ENCODE measurements around the gene TUSC2.

DNA sequence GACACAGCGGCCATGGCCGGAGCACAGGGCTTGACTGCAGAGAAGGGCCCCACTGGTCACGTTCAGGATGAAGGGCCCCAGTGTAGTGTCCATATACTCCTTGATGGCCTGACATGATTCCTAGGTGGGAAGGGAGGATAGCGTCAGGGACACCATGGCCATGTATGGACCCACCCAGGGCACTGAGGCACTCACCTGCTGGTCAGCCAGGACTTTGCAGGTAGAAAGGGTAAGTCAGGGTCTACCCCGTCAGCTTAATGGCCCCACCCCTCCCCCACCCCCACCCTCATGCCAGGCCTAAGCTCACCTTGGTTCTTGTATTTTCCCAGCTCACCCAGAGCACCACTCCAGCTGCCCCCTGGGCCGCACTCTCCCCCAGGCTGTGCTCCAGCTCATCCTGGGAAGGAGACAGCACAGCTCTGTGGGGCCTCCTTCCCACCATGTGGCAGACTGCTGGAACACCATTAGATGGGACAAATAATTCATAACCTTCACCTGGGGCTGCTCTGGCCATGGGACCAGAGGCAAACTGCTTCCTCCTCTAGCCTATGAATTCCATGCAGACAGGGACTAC is 27.3 kb downstream of the TUSC2 start:
- TF ChIP-seq, protein P1, sequence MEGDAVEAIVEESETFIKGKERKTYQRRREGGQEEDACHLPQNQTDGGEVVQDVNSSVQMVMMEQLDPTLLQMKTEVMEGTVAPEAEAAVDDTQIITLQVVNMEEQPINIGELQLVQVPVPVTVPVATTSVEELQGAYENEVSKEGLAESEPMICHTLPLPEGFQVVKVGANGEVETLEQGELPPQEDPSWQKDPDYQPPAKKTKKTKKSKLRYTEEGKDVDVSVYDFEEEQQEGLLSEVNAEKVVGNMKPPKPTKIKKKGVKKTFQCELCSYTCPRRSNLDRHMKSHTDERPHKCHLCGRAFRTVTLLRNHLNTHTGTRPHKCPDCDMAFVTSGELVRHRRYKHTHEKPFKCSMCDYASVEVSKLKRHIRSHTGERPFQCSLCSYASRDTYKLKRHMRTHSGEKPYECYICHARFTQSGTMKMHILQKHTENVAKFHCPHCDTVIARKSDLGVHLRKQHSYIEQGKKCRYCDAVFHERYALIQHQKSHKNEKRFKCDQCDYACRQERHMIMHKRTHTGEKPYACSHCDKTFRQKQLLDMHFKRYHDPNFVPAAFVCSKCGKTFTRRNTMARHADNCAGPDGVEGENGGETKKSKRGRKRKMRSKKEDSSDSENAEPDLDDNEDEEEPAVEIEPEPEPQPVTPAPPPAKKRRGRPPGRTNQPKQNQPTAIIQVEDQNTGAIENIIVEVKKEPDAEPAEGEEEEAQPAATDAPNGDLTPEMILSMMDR (IDR thresholded peaks at IDR 0.05 in 8 of 11, conservative IDR thresholded peaks at IDR 0.05 in 3 of 11) = no peak
- TF ChIP-seq POLR2A (IDR thresholded peaks at IDR 0.05) = no peak
- no peak for TF ChIP-seq POLR2AphosphoS5 (IDR thresholded peaks at IDR 0.05)
